RWPE2 (cell line): Measurements from ENCODE around the gene EFHD2.
A peak's percentile ranks its signal among the peaks of the same experiment; 100 is the strongest.

ENCODE experiments used
- ATAC-seq: fragments of 200-7000 bp; cut with Tn5 transposase; 3 replicates; pipeline ENCODE4 v1.9.1; 2021; ENCODE audit warnings: low read depth
- DNase-seq: peaks from one replicate; pipeline ENCODE4 v3.0.0-alpha.2; 2020; ENCODE audit warnings: low spot score
- H3K27ac ChIP-seq: fragments of 450-650 bp; 2 replicates; pipeline ENCODE4 v1.5.1; 2017; ENCODE audit warnings: mild to moderate bottlenecking; ENCODE audit not compliant: poor library complexity, severe bottlenecking
- H3K27me3 ChIP-seq: fragments of 250-450 bp; sonication (Bioruptor Pico); 2 replicates; pipeline ENCODE4 v1.5.1; 2021; ENCODE audit warnings: mild to moderate bottlenecking, moderate library complexity; ENCODE audit not compliant: insufficient read depth, poor library complexity, severe bottlenecking
- H3K36me3 ChIP-seq: fragments of 250-450 bp; sonication (Bioruptor Pico); 2 replicates; pipeline ENCODE4 v1.5.1; 2020; ENCODE audit warnings: low read depth, mild to moderate bottlenecking, moderate library complexity
- H3K4me1 ChIP-seq: fragments of 250-450 bp; sonication (Bioruptor Pico); 2 replicates; pipeline ENCODE4 v1.5.1; 2021; ENCODE audit warnings: mild to moderate bottlenecking, moderate library complexity; ENCODE audit not compliant: insufficient read depth, poor library complexity, severe bottlenecking
- H3K4me3 ChIP-seq: fragments of 250-450 bp; sonication (Bioruptor Pico); 2 replicates; pipeline ENCODE4 v1.5.1; 2021; ENCODE audit warnings: mild to moderate bottlenecking, moderate library complexity; ENCODE audit not compliant: severe bottlenecking
- H3K9me3 ChIP-seq: fragments of 250-450 bp; sonication (Bioruptor Pico); 2 replicates; pipeline ENCODE4 v1.5.1; 2021; ENCODE audit warnings: mild to moderate bottlenecking, moderate library complexity; ENCODE audit not compliant: severe bottlenecking
- TF ChIP-seq, protein P1 (sequence below): fragments of 450-650 bp; IDR thresholded peaks from one replicate; pipeline ENCODE4 v1.5.1; 2017; ENCODE audit warnings: mild to moderate bottlenecking, moderate library complexity; ENCODE audit not compliant: poor library complexity, severe bottlenecking

Gene EFHD2

GRCh38 chr1:15364740-15365139, 44.9 kb upstream of the EFHD2 start:
- DNase-seq (no peak), ATAC-seq (peak; percentile 50; the same call in 2 of the 3 replicates)
- no peaks in the 10 kb centered on the region for H3K9me3 ChIP-seq

DNA sequence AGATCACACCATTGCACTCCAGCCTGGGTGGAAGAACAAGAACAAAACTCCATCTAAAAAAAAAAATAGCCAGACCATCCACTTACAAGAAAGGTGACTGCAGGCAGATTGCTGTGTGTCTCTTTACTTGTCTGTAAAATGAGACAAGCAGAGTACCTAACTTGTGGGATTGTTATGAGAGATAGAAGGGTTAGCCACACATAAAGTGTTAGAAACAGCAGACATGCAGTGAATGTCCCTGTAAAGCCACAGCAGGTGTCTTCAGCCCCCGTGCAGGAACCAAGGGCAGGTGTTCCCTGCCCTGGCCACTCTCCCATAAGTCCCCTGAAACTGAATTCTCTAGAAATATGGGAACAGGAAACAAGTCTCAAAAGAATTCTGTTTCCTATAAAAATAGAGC, 40.8 kb upstream of the EFHD2 start:
- TF ChIP-seq, protein P1, sequence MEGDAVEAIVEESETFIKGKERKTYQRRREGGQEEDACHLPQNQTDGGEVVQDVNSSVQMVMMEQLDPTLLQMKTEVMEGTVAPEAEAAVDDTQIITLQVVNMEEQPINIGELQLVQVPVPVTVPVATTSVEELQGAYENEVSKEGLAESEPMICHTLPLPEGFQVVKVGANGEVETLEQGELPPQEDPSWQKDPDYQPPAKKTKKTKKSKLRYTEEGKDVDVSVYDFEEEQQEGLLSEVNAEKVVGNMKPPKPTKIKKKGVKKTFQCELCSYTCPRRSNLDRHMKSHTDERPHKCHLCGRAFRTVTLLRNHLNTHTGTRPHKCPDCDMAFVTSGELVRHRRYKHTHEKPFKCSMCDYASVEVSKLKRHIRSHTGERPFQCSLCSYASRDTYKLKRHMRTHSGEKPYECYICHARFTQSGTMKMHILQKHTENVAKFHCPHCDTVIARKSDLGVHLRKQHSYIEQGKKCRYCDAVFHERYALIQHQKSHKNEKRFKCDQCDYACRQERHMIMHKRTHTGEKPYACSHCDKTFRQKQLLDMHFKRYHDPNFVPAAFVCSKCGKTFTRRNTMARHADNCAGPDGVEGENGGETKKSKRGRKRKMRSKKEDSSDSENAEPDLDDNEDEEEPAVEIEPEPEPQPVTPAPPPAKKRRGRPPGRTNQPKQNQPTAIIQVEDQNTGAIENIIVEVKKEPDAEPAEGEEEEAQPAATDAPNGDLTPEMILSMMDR: no peak
- H3K27me3 ChIP-seq: no peaks in the 10 kb centered on the region
- no peak for ATAC-seq

More at GRCh38 chr1:15364740-15365139, 44.9 kb upstream of the EFHD2 start:
- Histone ChIP-seq H3K36me3 (no peaks in the 10 kb centered on the region), H3K27ac (no peak overlapping the region), H3K27me3 (no peaks in the 10 kb centered on the region), H3K4me1 (no peaks in the 10 kb centered on the region), H3K4me3 (no peak overlapping the region)
- TF ChIP-seq, protein P1: peak; percentile 20

DNA sequence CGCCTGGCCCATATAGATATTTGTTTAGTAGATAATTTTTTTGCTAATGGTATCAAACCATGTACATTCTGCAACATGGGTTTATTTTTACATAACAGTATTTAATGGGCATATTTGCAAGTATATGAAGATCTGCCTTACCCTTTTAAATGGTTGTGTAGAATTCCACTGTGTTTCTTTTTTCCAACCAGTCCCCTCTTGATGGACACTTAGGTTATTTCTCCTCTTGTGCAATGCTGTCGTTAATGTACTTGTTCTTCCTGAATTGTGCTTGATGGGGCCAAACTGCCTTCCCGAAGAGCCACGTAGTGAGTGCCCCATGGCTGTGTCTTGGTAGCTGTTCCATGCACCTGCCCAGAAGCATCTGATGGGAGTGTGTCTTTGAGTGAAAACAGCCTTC, 39.4 kb upstream of the EFHD2 start:
- DNase-seq: no peak
- Histone ChIP-seq H3K27me3 (no peaks in the 10 kb centered on the region), H3K27ac (no peak overlapping the region), H3K9me3 (no peaks in the 10 kb centered on the region), H3K36me3 (no peaks in the 10 kb centered on the region), H3K4me3 (no peak overlapping the region), H3K4me1 (no peaks in the 10 kb centered on the region)
- TF ChIP-seq, protein P1: no peak
- no peak for ATAC-seq

More for the DNA sequence above, 40.8 kb upstream of the EFHD2 start:
- H3K4me1 ChIP-seq: no peaks in the 10 kb centered on the region
- no peak overlapping the region for H3K4me3 ChIP-seq
- no peak for DNase-seq
- H3K27ac ChIP-seq: no peak overlapping the region
- no peaks in the 10 kb centered on the region for H3K36me3 ChIP-seq
- H3K9me3 ChIP-seq: no peaks in the 10 kb centered on the region

GRCh38 chr1:15370781-15371520, 38.7 kb upstream of the EFHD2 start:
- no peak overlapping the region for H3K27ac ChIP-seq
- H3K36me3 ChIP-seq: no peaks in the 10 kb centered on the region
- H3K27me3 ChIP-seq: no peaks in the 10 kb centered on the region
- no peak overlapping the region for H3K4me3 ChIP-seq
- no peaks in the 10 kb centered on the region for H3K4me1 ChIP-seq
- ATAC-seq (no peak), DNase-seq (no peak)
- TF ChIP-seq, protein P1: no peak
- H3K9me3 ChIP-seq: no peaks in the 10 kb centered on the region
